Activated T-cell treated with anti-CD3 and anti-CD28 coated beads, Interleukin-2, amount 50 U/mL, for 48 hours (primary cell): Measurements from ENCODE around the gene ZNF428.
"Not testable (repeated sequence)": the region's sequence is repeated elsewhere in the genome, so short reads cannot be mapped to it uniquely, and the experiment has no call there.

Experiments used
- DNase-seq, 2 experiments: peaks; one replicate each; pipeline ENCODE4 v3.0.0-alpha.2; 2020

The ZNF428 gene

GRCh38 chr19:43639519-43640423, 20.3 kb upstream of the ZNF428 start, which contains the start of gene CADM4:
Gene CADM4, minus strand, starts transcription at chr19:43639850. Its CDS starts 60 bp downstream, at chr19:43639790.
- peak; percentile 54 to 56 for DNase-seq

GRCh38 chr19:43638995-43639518, 19.6 kb upstream of the ZNF428 start:
- DNase-seq, result no peak

- no peak for DNase-seq
These were observed 19.0 kb upstream of the ZNF428 start for GRCh38 chr19:43638214-43638994.

GRCh38 chr19:43636121-43636683, 16.8 kb upstream of the ZNF428 start:
- no peak for DNase-seq

- not testable (repeated sequence) for DNase-seq
These were observed 16.1 kb upstream of the ZNF428 start for GRCh38 chr19:43635561-43635940.

- no peak for DNase-seq
These were observed 15.6 kb upstream of the ZNF428 start for GRCh38 chr19:43634872-43635560.

- no peak for DNase-seq
These were observed 15.1 kb upstream of the ZNF428 start for GRCh38 chr19:43634506-43634871.

GRCh38 chr19:43634068-43634467, 14.6 kb upstream of the ZNF428 start:
- DNase-seq, result no peak

- no peak for DNase-seq
These were observed 14.1 kb upstream of the ZNF428 start for GRCh38 chr19:43633520-43633919.

- no peak for DNase-seq
These were observed 12.1 kb upstream of the ZNF428 start for GRCh38 chr19:43631491-43631890.

GRCh38 chr19:43628646-43629326, 9.4 kb upstream of the ZNF428 start:
- DNase-seq, result no peak

GRCh38 chr19:43626838-43627237, 7.4 kb upstream of the ZNF428 start:
- no peak for DNase-seq

- peak; percentile 42 to 48 for DNase-seq
These were observed 6.6 kb upstream of the ZNF428 start for GRCh38 chr19:43625918-43626579.

- peak; percentile 92 to 93 for DNase-seq
These were observed 5.5 kb upstream of the ZNF428 start for GRCh38 chr19:43624933-43625332.

GRCh38 chr19:43623889-43624670, 4.7 kb upstream of the ZNF428 start:
- peak in 1 of 2 experiments; percentile 45 for DNase-seq

- DNase-seq, result no peak
These were observed 3.5 kb upstream of the ZNF428 start for GRCh38 chr19:43622956-43623355.

- no peak for DNase-seq
These were observed 2.6 kb upstream of the ZNF428 start for GRCh38 chr19:43622070-43622469.

GRCh38 chr19:43620061-43621001, 902 bp upstream of the ZNF428 start:
- no peak for DNase-seq

GRCh38 chr19:43618921-43619261, 538 bp downstream of the ZNF428 start:
- DNase-seq, result no peak

- no peak for DNase-seq
These were observed 2.5 kb downstream of the ZNF428 start for GRCh38 chr19:43616954-43617353.
